ENCODE data around the gene MT1G. TPM values are rescaled to one million over a fixed set of nuclear protein-coding genes. Genes with fewer than 3 reads are reported as not detected.

The MT1G gene
- total RNA-seq, 2 donors from 2014 or later: 34.7 TPM; not detected in 1

DNA sequence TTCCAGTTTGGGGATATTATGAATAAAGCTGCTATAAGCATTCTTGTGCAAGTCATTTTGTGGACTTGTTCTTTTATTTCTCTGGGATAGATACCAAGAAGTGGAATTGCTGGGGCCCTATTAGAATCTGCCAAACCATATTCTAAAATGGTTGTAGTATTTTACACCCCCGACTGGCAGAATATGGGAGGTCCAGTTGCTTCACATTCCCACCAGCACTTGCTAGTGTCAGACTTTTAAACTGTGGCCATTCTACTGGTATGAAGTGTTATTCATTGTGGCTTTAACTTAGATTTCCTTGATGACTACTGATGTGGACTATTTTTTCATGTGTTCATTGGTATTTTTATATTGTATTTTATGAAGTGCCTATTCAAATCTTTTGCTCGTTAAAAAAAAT lies 44.0 kb upstream of the MT1G start:
- no peak for DNase-seq (ENCODE audit: low spot score)
- H3K4me1 ChIP-seq (ENCODE audit: control insufficient read depth in 1 of 2, low read depth in 2 of 2): no peaks in the 10 kb centered on the region
- no peak overlapping the region for H3K27ac ChIP-seq
- no peaks in the 10 kb centered on the region for H3K27me3 ChIP-seq (replicated peaks; ENCODE audit: insufficient read depth)
- no peaks in the 10 kb centered on the region for H3K36me3 ChIP-seq
- no peaks in the 10 kb centered on the region for H3K9me3 ChIP-seq
- TF ChIP-seq, protein P1, sequence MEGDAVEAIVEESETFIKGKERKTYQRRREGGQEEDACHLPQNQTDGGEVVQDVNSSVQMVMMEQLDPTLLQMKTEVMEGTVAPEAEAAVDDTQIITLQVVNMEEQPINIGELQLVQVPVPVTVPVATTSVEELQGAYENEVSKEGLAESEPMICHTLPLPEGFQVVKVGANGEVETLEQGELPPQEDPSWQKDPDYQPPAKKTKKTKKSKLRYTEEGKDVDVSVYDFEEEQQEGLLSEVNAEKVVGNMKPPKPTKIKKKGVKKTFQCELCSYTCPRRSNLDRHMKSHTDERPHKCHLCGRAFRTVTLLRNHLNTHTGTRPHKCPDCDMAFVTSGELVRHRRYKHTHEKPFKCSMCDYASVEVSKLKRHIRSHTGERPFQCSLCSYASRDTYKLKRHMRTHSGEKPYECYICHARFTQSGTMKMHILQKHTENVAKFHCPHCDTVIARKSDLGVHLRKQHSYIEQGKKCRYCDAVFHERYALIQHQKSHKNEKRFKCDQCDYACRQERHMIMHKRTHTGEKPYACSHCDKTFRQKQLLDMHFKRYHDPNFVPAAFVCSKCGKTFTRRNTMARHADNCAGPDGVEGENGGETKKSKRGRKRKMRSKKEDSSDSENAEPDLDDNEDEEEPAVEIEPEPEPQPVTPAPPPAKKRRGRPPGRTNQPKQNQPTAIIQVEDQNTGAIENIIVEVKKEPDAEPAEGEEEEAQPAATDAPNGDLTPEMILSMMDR (IDR thresholded peaks at IDR 0.05): no peak
- H3K4me3 ChIP-seq: no peak overlapping the region
- no peak for ATAC-seq (ENCODE audit: insufficient number of reproducible peaks, low FRiP score, low read depth)

DNA sequence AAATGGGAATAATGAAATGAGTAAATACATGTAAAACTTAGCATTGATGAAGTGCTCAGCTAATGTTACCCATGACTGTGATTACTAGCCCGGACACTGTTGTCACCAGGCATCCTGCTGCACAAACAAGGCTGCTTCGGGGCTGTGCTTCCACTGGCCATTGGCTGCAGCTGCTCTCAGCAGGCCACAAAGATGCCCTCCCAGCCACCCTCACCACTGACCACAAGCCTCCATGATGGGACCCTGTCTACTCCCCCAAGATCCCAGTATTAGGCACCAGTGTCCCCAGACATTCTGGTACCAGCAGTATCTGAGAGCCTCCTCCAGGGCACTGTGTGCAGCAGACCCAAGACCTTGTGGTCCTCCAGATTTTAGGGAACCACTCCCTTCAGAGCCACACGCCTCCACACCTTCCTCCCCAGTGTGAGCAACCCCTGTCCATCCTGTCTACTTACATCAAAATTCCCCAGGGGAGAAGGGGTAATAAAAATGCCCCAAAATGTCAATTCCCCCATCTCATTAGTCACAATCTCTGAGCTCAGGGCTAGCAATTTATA lies 42.4 kb upstream of the MT1G start:
- TF ChIP-seq, protein P1 (IDR thresholded peaks at IDR 0.05): no peak
- Histone ChIP-seq H3K4me1 (ENCODE audit: control insufficient read depth in 1 of 2, low read depth in 2 of 2) (no peaks in the 10 kb centered on the region), H3K4me3 (no peak overlapping the region), H3K36me3 (no peaks in the 10 kb centered on the region), H3K27me3 (replicated peaks; ENCODE audit: insufficient read depth) (no peaks in the 10 kb centered on the region), H3K27ac (no peak overlapping the region), H3K9me3 (no peaks in the 10 kb centered on the region)
- DNase-seq (ENCODE audit: low spot score) (no peak), ATAC-seq (ENCODE audit: insufficient number of reproducible peaks, low FRiP score, low read depth) (no peak)

DNA sequence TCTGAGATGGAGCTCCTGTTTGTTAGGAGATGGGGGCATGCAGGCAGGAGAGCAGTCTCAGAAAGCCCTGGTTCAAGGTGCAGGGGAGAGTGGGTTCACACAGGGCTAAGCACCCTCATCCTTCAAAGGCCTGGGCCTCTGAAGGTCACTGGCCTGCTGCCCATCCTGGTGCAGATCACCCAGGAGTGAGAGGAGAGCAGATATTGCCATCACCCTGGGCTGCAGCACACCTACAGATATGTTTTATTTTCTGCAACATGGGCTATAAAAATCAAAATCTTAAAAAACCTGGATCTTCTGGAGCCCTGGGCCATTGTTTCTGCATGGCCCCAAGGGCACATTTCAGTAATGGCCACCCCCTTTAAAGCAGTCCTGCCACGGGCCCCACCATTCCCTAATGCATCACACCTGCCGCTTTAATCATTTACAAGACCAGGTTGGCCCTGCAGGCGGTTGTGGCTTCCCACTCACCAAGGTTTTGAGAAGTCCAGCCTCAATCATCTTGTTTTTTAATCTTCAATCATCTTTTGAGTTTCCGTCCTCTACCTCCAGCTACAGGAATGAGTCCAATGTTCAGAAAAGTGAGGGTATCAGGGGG lies 41.7 kb upstream of the MT1G start:
- DNase-seq (ENCODE audit: low spot score) (no peak), ATAC-seq (ENCODE audit: insufficient number of reproducible peaks, low FRiP score, low read depth) (no peak)
- Histone ChIP-seq H3K27me3 (replicated peaks; ENCODE audit: insufficient read depth) (no peaks in the 10 kb centered on the region), H3K4me3 (no peak overlapping the region), H3K9me3 (no peaks in the 10 kb centered on the region), H3K27ac (no peak overlapping the region), H3K4me1 (ENCODE audit: control insufficient read depth in 1 of 2, low read depth in 2 of 2) (no peaks in the 10 kb centered on the region), H3K36me3 (no peaks in the 10 kb centered on the region)
- TF ChIP-seq, protein P1 (IDR thresholded peaks at IDR 0.05): no peak

DNA sequence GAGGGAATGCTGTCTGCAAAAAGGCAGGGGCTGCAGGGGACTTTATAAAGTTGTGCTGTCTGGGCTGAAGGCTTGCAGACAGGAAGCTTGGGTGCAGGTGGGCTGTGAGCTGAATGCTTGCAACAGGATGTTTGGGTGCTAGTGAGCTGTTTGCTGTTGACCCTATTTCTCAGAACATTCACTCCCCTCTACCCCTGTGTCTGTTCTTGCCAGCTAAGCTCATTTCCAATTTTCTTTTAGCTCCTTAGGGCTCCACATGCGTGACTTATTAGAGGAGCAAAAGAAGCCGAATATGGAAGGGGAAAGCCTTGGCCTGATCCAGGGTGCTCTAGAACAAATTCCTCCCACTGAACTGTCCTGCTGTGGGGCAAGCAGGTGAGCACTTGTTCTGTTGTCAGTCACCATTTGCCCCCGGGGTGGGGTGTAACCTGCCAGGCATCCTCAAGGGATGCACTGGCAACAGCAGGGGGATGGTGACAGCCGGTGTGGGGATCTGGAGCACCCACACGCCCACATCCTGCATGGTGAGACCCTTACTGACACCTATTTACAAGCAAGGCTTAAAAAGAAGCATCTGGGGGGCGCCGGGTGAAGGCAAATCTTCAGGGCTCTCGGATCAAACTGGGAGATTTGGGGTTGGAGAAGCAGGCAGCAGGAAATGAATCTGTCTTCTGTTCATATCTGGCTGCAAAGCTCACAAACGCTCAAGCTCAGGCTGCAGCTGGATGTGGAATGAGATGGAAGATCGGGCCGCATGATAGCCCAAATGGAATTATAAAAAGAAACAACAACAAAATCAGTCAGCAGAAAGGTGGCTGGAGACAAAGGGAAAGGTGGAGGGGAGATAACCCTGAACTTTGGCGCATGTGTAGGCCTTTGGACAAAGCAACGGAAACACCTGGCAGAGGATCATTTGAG lies 40.9 kb upstream of the MT1G start:
- ATAC-seq (ENCODE audit: insufficient number of reproducible peaks, low FRiP score, low read depth) (no peak), DNase-seq (ENCODE audit: low spot score) (no peak)
- no peaks in the 10 kb centered on the region for H3K4me1 ChIP-seq (ENCODE audit: control insufficient read depth in 1 of 2, low read depth in 2 of 2)
- H3K27ac ChIP-seq: no peak overlapping the region
- no peaks in the 10 kb centered on the region for H3K9me3 ChIP-seq
- TF ChIP-seq, protein P1 (IDR thresholded peaks at IDR 0.05): no peak
- H3K27me3 ChIP-seq (replicated peaks; ENCODE audit: insufficient read depth): no peaks in the 10 kb centered on the region
- no peak overlapping the region for H3K4me3 ChIP-seq
- H3K36me3 ChIP-seq: no peaks in the 10 kb centered on the region

DNA sequence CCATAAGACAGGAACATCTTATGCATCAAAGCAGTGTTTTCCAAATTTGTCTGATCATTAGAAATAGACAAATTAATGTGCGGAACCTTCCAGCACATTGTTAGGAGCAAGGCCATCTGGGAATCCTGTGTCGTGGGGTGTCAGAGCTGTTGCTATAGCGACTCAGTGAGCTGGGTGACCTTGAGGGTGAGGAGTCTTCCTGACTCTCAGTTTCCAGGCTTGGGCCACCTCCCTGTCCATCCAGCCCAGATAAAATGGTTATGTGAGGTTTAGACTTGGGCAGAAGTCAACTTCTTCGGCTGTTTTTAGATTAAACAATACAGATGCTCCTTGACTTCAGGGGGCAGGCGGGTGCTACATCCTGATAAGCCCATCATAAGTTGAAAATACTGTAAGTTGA lies 35.0 kb upstream of the MT1G start:
- Histone ChIP-seq H3K4me3 (no peak overlapping the region), H3K9me3 (no peaks in the 10 kb centered on the region), H3K27me3 (replicated peaks; ENCODE audit: insufficient read depth) (no peaks in the 10 kb centered on the region), H3K4me1 (ENCODE audit: control insufficient read depth in 1 of 2, low read depth in 2 of 2) (no peaks in the 10 kb centered on the region), H3K27ac (no peak overlapping the region), H3K36me3 (no peaks in the 10 kb centered on the region)
- TF ChIP-seq, protein P1 (IDR thresholded peaks at IDR 0.05): no peak
- ATAC-seq (ENCODE audit: insufficient number of reproducible peaks, low FRiP score, low read depth) (no peak), DNase-seq (ENCODE audit: low spot score) (no peak)

Data from thoracic aorta (tissue), 2 donors.